ENCODE results near the gene RACK1.
"Not testable (repeated sequence)": the region's sequence is repeated elsewhere in the genome, so short reads cannot be mapped to it uniquely, and the experiment has no call there.

The RACK1 gene

GRCh38 chr5:181243564-181244343 is at the start of gene RACK1:
Gene RACK1 (minus strand): TSS chr5:181243906. CDS start chr5:181243800, 106 bp downstream.
- FAIRE-seq (no peak), DNase-seq (ENCODE audit: insufficient read length, low spot score) (peak; percentile 70)
- peak; percentile 94 for TF ChIP-seq POLR2A (IDR thresholded peaks at IDR 0.05; ENCODE audit: low read depth, low read length)

GRCh38 chr5:181287331-181287730 is 43.6 kb upstream of the RACK1 start:
- DNase-seq (ENCODE audit: insufficient read length, low spot score); FAIRE-seq: not testable (repeated sequence)

DNA sequence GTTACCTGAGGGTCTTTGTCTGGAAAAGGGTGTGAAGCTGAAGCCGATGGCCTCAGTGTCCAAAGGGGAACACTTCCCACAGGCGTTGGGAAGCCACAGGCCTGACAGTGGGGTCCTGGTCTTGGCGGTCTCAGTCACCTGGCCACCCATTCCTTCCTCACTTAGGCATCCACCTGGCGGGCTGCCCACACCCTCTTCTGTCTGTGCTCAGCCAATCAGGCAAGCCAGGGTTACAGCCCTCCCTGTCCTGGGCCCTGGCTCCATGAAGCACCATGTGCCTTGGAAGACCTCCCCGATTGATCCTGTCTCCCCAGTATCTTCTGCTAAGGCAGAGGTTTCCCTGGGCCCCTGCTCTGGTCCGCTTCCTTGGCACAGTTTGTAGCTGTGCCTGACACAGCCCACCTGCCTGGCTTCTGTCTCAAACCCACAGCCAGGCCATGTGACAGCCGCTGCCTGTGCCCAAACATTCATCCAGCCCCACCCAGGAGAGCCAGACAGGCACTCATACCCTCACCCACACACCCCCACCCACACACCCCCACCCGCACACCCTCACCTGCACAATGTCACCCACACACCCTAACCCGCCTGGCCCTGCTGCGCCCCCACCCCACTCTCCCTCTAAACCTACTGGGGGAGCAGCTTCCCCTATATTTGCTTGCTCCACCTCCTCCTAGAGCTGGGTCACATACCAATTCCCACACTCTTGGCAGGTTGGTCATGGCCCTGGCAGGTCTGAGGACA is 42.4 kb upstream of the RACK1 start:
- not testable (repeated sequence) for DNase-seq (ENCODE audit: insufficient read length, low spot score); FAIRE-seq

DNA sequence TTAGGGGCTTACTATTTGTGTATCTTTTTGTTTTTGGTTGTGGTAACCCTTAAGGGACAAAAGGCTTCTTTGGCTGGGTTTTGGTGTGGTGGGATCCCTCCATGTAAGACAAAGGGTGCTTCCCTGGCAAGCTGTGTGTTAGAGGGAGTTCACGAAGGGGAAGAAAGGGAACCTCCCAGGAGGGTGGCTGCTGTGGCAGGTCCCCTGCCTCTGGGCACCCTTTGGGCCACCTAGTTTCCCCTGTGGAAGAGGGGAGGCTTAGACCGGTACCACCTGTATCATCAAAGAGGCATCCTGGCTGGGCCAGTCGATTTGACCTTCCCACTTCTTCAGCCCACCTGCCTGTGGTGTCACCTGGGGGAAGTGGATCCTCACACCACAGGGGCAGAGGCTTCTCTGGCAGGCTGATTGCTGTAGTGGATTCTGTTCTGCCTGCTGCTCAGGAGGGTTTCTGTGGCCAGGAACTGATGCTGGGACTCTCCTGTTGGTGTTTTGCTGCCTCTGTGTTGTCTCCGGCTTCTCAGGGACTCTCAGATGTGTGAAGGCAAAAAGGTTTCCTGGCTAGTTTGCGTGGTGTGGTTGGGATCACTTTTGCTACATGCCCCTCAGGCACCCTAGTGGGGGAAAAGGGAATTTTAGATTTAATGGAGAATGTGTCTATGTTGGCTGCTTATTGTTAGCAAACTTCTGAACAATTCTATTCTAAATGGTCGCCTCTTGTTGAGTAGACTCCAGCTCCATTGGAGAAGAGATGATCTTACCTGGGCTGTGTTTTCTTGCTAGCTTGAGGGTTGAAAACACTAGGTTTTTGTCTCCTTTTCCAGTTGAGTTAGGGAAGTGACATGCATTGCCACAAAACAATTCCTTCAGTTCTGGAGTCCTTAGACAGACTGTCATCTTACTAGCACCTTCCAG is 40.4 kb upstream of the RACK1 start:
- not testable (repeated sequence) for FAIRE-seq; DNase-seq (ENCODE audit: insufficient read length, low spot score)

GRCh38 chr5:181283347-181283746 is 39.6 kb upstream of the RACK1 start:
- FAIRE-seq: no peak

GRCh38 chr5:181282874-181283273 is 39.2 kb upstream of the RACK1 start:
- DNase-seq (ENCODE audit: insufficient read length, low spot score): no peak
- no peak for TF ChIP-seq POLR2A (IDR thresholded peaks at IDR 0.05; ENCODE audit: low read depth, low read length)
- FAIRE-seq: no peak

More at GRCh38 chr5:181283347-181283746, 39.6 kb upstream of the RACK1 start:
- no peak for DNase-seq (ENCODE audit: insufficient read length, low spot score)
- TF ChIP-seq POLR2A (IDR thresholded peaks at IDR 0.05; ENCODE audit: low read depth, low read length): no peak

DNA sequence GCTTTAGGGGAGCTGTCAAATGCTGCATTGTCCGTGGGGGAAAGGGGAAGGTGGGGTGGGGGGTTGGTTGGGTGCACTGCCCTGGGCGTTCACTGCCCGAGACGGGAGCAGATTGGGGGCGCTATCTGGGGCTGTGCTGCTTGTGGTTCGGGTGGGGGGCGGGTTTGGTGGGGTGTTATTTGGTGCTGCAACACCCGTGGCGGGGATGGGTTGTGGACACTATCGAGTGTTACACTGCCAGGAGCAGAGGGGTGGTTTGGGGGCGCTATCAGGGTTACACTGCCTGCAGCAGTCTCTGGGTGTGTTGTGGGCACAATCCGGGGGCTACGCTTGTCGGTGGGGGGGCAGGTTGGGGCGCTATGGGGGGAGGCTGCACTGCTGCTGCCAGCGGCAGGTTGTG is 38.7 kb upstream of the RACK1 start:
- FAIRE-seq: not testable (repeated sequence)

GRCh38 chr5:181281984-181282316 is 38.2 kb upstream of the RACK1 start:
- DNase-seq (ENCODE audit: insufficient read length, low spot score) (no peak), FAIRE-seq (no peak)
- TF ChIP-seq POLR2A (IDR thresholded peaks at IDR 0.05; ENCODE audit: low read depth, low read length): no peak

More for the DNA sequence above, 38.7 kb upstream of the RACK1 start:
- DNase-seq (ENCODE audit: insufficient read length, low spot score): not testable (repeated sequence)

DNA sequence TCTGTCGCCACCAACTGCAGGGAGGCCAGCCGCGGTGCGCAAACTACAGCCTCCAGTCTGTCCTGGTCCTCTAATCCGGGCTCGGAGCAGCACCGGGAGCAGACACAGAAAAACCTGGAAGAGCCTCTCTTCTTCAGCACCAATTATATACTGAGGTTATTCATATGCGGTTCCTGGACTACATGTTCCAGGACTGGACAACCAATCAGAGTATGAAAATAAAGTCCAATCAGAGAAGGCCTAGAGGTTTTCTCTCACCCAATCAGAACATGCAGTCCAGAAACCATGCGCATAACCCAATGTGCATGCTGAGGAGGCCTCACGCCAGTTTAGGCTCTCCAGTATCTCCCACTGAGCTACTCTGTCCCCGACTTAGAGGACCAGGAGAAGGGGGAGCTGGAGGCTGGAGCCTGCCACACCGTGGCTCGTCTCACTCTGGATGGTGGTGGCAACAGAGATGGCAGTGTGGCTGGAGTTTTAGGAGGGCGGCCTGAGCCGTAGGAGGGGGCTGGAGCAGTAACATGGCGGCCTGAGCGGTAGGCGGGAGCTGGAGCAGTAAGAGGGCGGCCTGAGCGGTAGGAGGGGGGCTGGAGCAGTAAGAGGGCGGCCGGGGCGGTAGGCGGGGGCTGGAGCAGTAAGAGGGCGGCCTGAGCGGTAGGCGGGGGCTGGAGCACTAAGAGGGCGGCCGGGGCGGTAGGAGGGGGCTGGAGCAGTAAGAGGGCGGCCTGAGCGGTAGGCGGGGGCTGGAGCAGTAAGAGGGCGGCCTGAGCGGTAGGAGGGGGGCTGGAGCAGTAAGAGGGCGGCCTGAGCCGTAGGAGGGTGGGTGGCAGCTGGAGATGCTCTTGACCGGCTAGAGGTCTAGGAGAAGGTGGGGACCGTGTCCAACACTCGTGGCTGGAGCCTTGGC is 37.6 kb upstream of the RACK1 start:
- peak; percentile 34; the same call in 1 of the 2 replicates for TF ChIP-seq POLR2A (IDR thresholded peaks at IDR 0.05; ENCODE audit: low read depth, low read length)
- DNase-seq (ENCODE audit: insufficient read length, low spot score) (peak; percentile 47), FAIRE-seq (no peak)

DNA sequence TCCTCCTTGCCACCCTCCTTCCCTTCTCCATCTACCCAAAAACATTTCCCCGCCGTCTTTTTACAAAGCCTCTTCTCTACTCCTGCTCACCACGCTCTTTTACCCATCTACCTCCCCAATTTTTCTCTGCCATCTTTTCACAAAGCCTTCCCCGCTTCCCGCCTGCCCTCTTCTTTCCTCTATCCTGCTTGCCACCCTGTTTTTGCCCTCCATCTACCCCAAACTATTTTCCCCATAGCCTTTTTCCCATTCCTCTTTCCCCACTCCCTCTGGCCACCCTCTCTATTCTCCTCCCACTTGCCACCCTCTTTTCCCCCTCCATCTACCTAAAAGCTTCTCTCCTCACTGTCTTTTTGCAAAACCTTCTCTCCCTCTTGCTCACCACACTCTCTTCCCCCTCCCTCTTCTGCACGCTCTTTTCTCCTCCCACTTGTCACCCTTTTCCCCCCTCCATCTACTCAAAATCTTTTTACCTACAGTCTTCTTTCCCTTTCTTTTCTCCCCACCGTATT is 36.6 kb upstream of the RACK1 start:
- FAIRE-seq (no peak), DNase-seq (ENCODE audit: insufficient read length, low spot score) (no peak)
- no peak for TF ChIP-seq POLR2A (IDR thresholded peaks at IDR 0.05; ENCODE audit: low read depth, low read length)

- not testable (repeated sequence) for DNase-seq (ENCODE audit: insufficient read length, low spot score); FAIRE-seq
Measured at GRCh38 chr5:181273433-181273744, 29.7 kb upstream of the RACK1 start.

- no peak for TF ChIP-seq POLR2A (IDR thresholded peaks at IDR 0.05; ENCODE audit: low read depth, low read length)
- FAIRE-seq: no peak
- DNase-seq (ENCODE audit: insufficient read length, low spot score): no peak
Measured at GRCh38 chr5:181271081-181271480, 27.4 kb upstream of the RACK1 start.

- DNase-seq (ENCODE audit: insufficient read length, low spot score); FAIRE-seq: not testable (repeated sequence)
Measured at GRCh38 chr5:181267907-181268306, 24.2 kb upstream of the RACK1 start.

GRCh38 chr5:181267291-181267904 is 23.7 kb upstream of the RACK1 start:
- not testable (repeated sequence) for FAIRE-seq; DNase-seq (ENCODE audit: insufficient read length, low spot score)
